DMS 273 treated with DMSO at 0.1 percent for 48 hours (cell line): Measurements from ENCODE around the gene LNX2.

ENCODE experiments used
- DNase-seq: peaks from one replicate; lab custom pipeline; 2025; lab: John Stamatoyannopoulos, UW

The LNX2 gene

GRCh38 chr13:27620377-27621115 lies at the start of gene LNX2:
TSS of gene LNX2 (minus strand) at chr13:27620529. CDS start at chr13:27581703, 38,826 bp downstream.
- DNase-seq, result peak; percentile 84

GRCh38 chr13:27667946-27668345 lies 47.6 kb upstream of the LNX2 start:
- DNase-seq, result no peak

GRCh38 chr13:27666951-27667350 lies 46.6 kb upstream of the LNX2 start:
- DNase-seq, result no peak

GRCh38 chr13:27665761-27666160 lies 45.4 kb upstream of the LNX2 start:
- no peak for DNase-seq

- no peak for DNase-seq
These were observed 45.0 kb upstream of the LNX2 start for GRCh38 chr13:27665333-27665732.

- DNase-seq, result no peak
These were observed 43.6 kb upstream of the LNX2 start for GRCh38 chr13:27663947-27664346.

- no peak for DNase-seq
These were observed 42.6 kb upstream of the LNX2 start for GRCh38 chr13:27662738-27663470.

GRCh38 chr13:27661017-27661416 lies 40.7 kb upstream of the LNX2 start:
- DNase-seq, result no peak

- no peak for DNase-seq
These were observed 40.2 kb upstream of the LNX2 start for GRCh38 chr13:27660511-27660910.

- DNase-seq, result no peak
These were observed 39.0 kb upstream of the LNX2 start for GRCh38 chr13:27659145-27659865.

GRCh38 chr13:27658546-27658945 lies 38.2 kb upstream of the LNX2 start:
- DNase-seq, result no peak

- DNase-seq, result no peak
These were observed 37.4 kb upstream of the LNX2 start for GRCh38 chr13:27657724-27658123.

- no peak for DNase-seq
These were observed 34.5 kb upstream of the LNX2 start for GRCh38 chr13:27654816-27655215.

- no peak for DNase-seq
These were observed 33.7 kb upstream of the LNX2 start for GRCh38 chr13:27654059-27654458.

GRCh38 chr13:27650312-27650711 lies 30.0 kb upstream of the LNX2 start:
- DNase-seq, result no peak

GRCh38 chr13:27644302-27644701 lies 24.0 kb upstream of the LNX2 start:
- DNase-seq, result no peak

- no peak for DNase-seq
These were observed 23.2 kb upstream of the LNX2 start for GRCh38 chr13:27643334-27644132.

GRCh38 chr13:27641711-27642502 lies 21.6 kb upstream of the LNX2 start:
- no peak for DNase-seq

- no peak for DNase-seq
These were observed 18.9 kb upstream of the LNX2 start for GRCh38 chr13:27639186-27639585.

GRCh38 chr13:27638521-27638920 lies 18.2 kb upstream of the LNX2 start:
- DNase-seq, result no peak

GRCh38 chr13:27638001-27638400 lies 17.7 kb upstream of the LNX2 start:
- no peak for DNase-seq
